Activated CD4-positive, alpha-beta T cell treated with anti-CD3 and anti-CD28 coated beads for 48 hours (primary cell): ENCODE measurements around the gene ARPC5L.
"Not testable (repeated sequence)": the region's sequence is repeated elsewhere in the genome, so short reads cannot be mapped to it uniquely, and the experiment has no call there.

Experiments
- DNase-seq: peaks from one replicate; pipeline ENCODE4 v3.0.0-alpha.2; 2020

Gene ARPC5L

GRCh38 chr9:124861342-124862229 lies at the start of gene ARPC5L, which contains the start of gene RPL35:
TSS of gene ARPC5L (plus strand) at chr9:124862130. CDS start at chr9:124869291, 7,161 bp downstream.
TSS of gene RPL35 (minus strand) at chr9:124861957. CDS start at chr9:124861912, 45 bp downstream.
- peak; percentile 97 for DNase-seq

- peak; percentile 30 for DNase-seq
Measured at GRCh38 chr9:124812441-124812876, 49.5 kb upstream of the ARPC5L start.

GRCh38 chr9:124813041-124813440 lies 48.9 kb upstream of the ARPC5L start:
- DNase-seq: no peak

- DNase-seq: no peak
Measured at GRCh38 chr9:124813501-124814163, 48.3 kb upstream of the ARPC5L start.

- no peak for DNase-seq
Measured at GRCh38 chr9:124814164-124814535, 47.8 kb upstream of the ARPC5L start.

- no peak for DNase-seq
Measured at GRCh38 chr9:124815601-124816000, 46.3 kb upstream of the ARPC5L start.

GRCh38 chr9:124818431-124819281 lies 43.3 kb upstream of the ARPC5L start:
- peak; percentile 24 for DNase-seq

- DNase-seq: no peak
Measured at GRCh38 chr9:124820698-124821623, 41.0 kb upstream of the ARPC5L start.

GRCh38 chr9:124828489-124829333 lies 33.2 kb upstream of the ARPC5L start:
- no peak for DNase-seq

- no peak for DNase-seq
Measured at GRCh38 chr9:124829334-124829669, 32.6 kb upstream of the ARPC5L start.

- no peak for DNase-seq
Measured at GRCh38 chr9:124830593-124830992, 31.3 kb upstream of the ARPC5L start.

GRCh38 chr9:124831642-124832364 lies 30.1 kb upstream of the ARPC5L start:
- no peak for DNase-seq

- DNase-seq: peak; percentile 30
Measured at GRCh38 chr9:124834591-124834990, 27.3 kb upstream of the ARPC5L start.

- DNase-seq: no peak
Measured at GRCh38 chr9:124835026-124835557, 26.8 kb upstream of the ARPC5L start.

- DNase-seq: not testable (repeated sequence)
Measured at GRCh38 chr9:124838132-124838531, 23.8 kb upstream of the ARPC5L start.

GRCh38 chr9:124838567-124839275 lies 23.2 kb upstream of the ARPC5L start:
- not testable (repeated sequence) for DNase-seq

GRCh38 chr9:124839612-124840299 lies 22.2 kb upstream of the ARPC5L start:
- no peak for DNase-seq

GRCh38 chr9:124840300-124840833 lies 21.6 kb upstream of the ARPC5L start:
- no peak for DNase-seq
